Omental fat pad (tissue), 4 donors: ENCODE results near the gene MST1. TPM values are rescaled to one million over a fixed set of nuclear protein-coding genes. Genes with fewer than 3 reads are reported as not detected.

ENCODE experiments used
- ATAC-seq: fragments of 150-250 bp; one replicate; pipeline ENCODE4 v1.9.1; 2016; ENCODE audit warnings: mild to moderate bottlenecking, moderate library complexity; ENCODE audit not compliant: low FRiP score
- DNase-seq: peaks from one replicate; pipeline ENCODE4 v3.0.0-alpha.2; 2019; ENCODE audit warnings: low spot score
- CTCF ChIP-seq, 3 donors: fragments of 450-650 bp; IDR thresholded peaks; one replicate each; pipeline ENCODE4 v1.5.1; 2016 to 2017; ENCODE audit warnings: antibody characterized with exemption in 3 of 3, mild to moderate bottlenecking in 3 of 3, moderate library complexity in 2 of 3
- total RNA-seq, 4 donors: library from RNA; depleted of rRNA; stranded (reverse); fragments of >200 nt; gene quantifications; one replicate each; pipeline ENCODE4 v1.1.0, GENCODE V29; 2016

The MST1 gene
- total RNA-seq, 4 donors from 2014 or later = 3.5 to 94.1 (median 25.0) TPM

GRCh38 chr3:49652218-49652902 lies 36.9 kb downstream of the MST1 start:
- no peak for TF ChIP-seq CTCF (IDR thresholded peaks at IDR 0.05)
- DNase-seq = no peak
- no peak for ATAC-seq

GRCh38 chr3:49650637-49651036 lies 38.6 kb downstream of the MST1 start:
- ATAC-seq (no peak), DNase-seq (no peak)
- TF ChIP-seq CTCF (IDR thresholded peaks at IDR 0.05) = no peak

GRCh38 chr3:49650177-49650576 lies 39.1 kb downstream of the MST1 start:
- TF ChIP-seq CTCF (IDR thresholded peaks at IDR 0.05) = no peak
- ATAC-seq (no peak), DNase-seq (no peak)

GRCh38 chr3:49649576-49649975 lies 39.7 kb downstream of the MST1 start:
- ATAC-seq = no peak
- no peak for TF ChIP-seq CTCF (IDR thresholded peaks at IDR 0.05)
- no peak for DNase-seq

GRCh38 chr3:49648354-49649019 lies 40.8 kb downstream of the MST1 start:
- DNase-seq (no peak), ATAC-seq (no peak)
- TF ChIP-seq CTCF (IDR thresholded peaks at IDR 0.05) = no peak

GRCh38 chr3:49647741-49648140 lies 41.5 kb downstream of the MST1 start:
- no peak for ATAC-seq
- no peak for TF ChIP-seq CTCF (IDR thresholded peaks at IDR 0.05)
- no peak for DNase-seq

- DNase-seq = no peak
- no peak for TF ChIP-seq CTCF (IDR thresholded peaks at IDR 0.05)
- ATAC-seq = no peak
Observed at GRCh38 chr3:49646236-49646635, 43.0 kb downstream of the MST1 start.
